ENCODE results near the gene MPPED1.

MPPED1 gene

GRCh38 chr22:43441216-43441615 lies 29.4 kb downstream of the MPPED1 start:
- Histone ChIP-seq H2AFZ (ENCODE audit: low read length) (no peak overlapping the region), H3K9me2 (replicated peaks; ENCODE audit: low read depth, low read length) (no peaks in the 10 kb centered on the region), H4K20me1 (ENCODE audit: insufficient read depth, low read length, poor library complexity, severe bottlenecking) (no peaks in the 10 kb centered on the region), H3F3A (ENCODE audit: low read depth) (no peaks in the 10 kb centered on the region), H3K4me2 (ENCODE audit: low read depth, low read length, poor library complexity, severe bottlenecking) (no peak overlapping the region), H3K9ac (ENCODE audit: low read depth, low read length, poor library complexity, severe bottlenecking) (no peak overlapping the region), H3K4me1 (ENCODE audit: insufficient read depth, low read length, poor library complexity, severe bottlenecking) (no peaks in the 10 kb centered on the region), H3K4me3 (ENCODE audit: low read length, poor library complexity, severe bottlenecking) (no peak overlapping the region), H3K79me2 (ENCODE audit: insufficient read depth, low read length) (no peaks in the 10 kb centered on the region), H3K36me3 (ENCODE audit: insufficient read depth, low read length) (no peaks in the 10 kb centered on the region), H3K9me3 (ENCODE audit: insufficient read depth, low read depth, low read length) (no peaks in the 10 kb centered on the region), H3K27me3 (ENCODE audit: insufficient read depth, low read length, poor library complexity, severe bottlenecking) (no peaks in the 10 kb centered on the region)
- TF ChIP-seq CTCF (conservative IDR thresholded peaks at IDR 0.05; ENCODE audit: low read length) (no peak), EZH2phosphoT487 (IDR thresholded peaks at IDR 0.05; ENCODE audit: borderline replicate concordance) (no peak)

GRCh38 chr22:43441751-43442150 lies 29.9 kb downstream of the MPPED1 start:
- no peak overlapping the region for H2AFZ ChIP-seq (ENCODE audit: low read length)
- H3K4me1 ChIP-seq (ENCODE audit: insufficient read depth, low read length, poor library complexity, severe bottlenecking), result no peaks in the 10 kb centered on the region
- no peaks in the 10 kb centered on the region for H3K36me3 ChIP-seq (ENCODE audit: insufficient read depth, low read length)
- no peaks in the 10 kb centered on the region for H3K9me2 ChIP-seq (replicated peaks; ENCODE audit: low read depth, low read length)
- H3K9ac ChIP-seq (ENCODE audit: low read depth, low read length, poor library complexity, severe bottlenecking), result no peak overlapping the region
- no peak for TF ChIP-seq CTCF (conservative IDR thresholded peaks at IDR 0.05; ENCODE audit: low read length)
- no peak for TF ChIP-seq EZH2phosphoT487 (IDR thresholded peaks at IDR 0.05; ENCODE audit: borderline replicate concordance)
- no peak overlapping the region for H3K4me2 ChIP-seq (ENCODE audit: low read depth, low read length, poor library complexity, severe bottlenecking)
- H3F3A ChIP-seq (ENCODE audit: low read depth), result no peaks in the 10 kb centered on the region
- no peak overlapping the region for H3K4me3 ChIP-seq (ENCODE audit: low read length, poor library complexity, severe bottlenecking)
- no peaks in the 10 kb centered on the region for H3K27me3 ChIP-seq (ENCODE audit: insufficient read depth, low read length, poor library complexity, severe bottlenecking)
- H3K79me2 ChIP-seq (ENCODE audit: insufficient read depth, low read length), result no peaks in the 10 kb centered on the region
- no peaks in the 10 kb centered on the region for H3K9me3 ChIP-seq (ENCODE audit: insufficient read depth, low read depth, low read length)
- H4K20me1 ChIP-seq (ENCODE audit: insufficient read depth, low read length, poor library complexity, severe bottlenecking), result no peaks in the 10 kb centered on the region

GRCh38 chr22:43442386-43443151 lies 30.8 kb downstream of the MPPED1 start:
- no peaks in the 10 kb centered on the region for H3F3A ChIP-seq (ENCODE audit: low read depth)
- no peaks in the 10 kb centered on the region for H3K36me3 ChIP-seq (ENCODE audit: insufficient read depth, low read length)
- TF ChIP-seq EZH2phosphoT487 (IDR thresholded peaks at IDR 0.05; ENCODE audit: borderline replicate concordance) (no peak), CTCF (conservative IDR thresholded peaks at IDR 0.05; ENCODE audit: low read length) (no peak)
- no peaks in the 10 kb centered on the region for H3K9me3 ChIP-seq (ENCODE audit: insufficient read depth, low read depth, low read length)
- H3K9ac ChIP-seq (ENCODE audit: low read depth, low read length, poor library complexity, severe bottlenecking), result no peak overlapping the region
- no peaks in the 10 kb centered on the region for H3K9me2 ChIP-seq (replicated peaks; ENCODE audit: low read depth, low read length)
- no peak overlapping the region for H3K4me2 ChIP-seq (ENCODE audit: low read depth, low read length, poor library complexity, severe bottlenecking)
- H3K4me3 ChIP-seq (ENCODE audit: low read length, poor library complexity, severe bottlenecking), result no peak overlapping the region
- H2AFZ ChIP-seq (ENCODE audit: low read length), result no peak overlapping the region
- H3K4me1 ChIP-seq (ENCODE audit: insufficient read depth, low read length, poor library complexity, severe bottlenecking), result no peaks in the 10 kb centered on the region
- H3K27me3 ChIP-seq (ENCODE audit: insufficient read depth, low read length, poor library complexity, severe bottlenecking), result no peaks in the 10 kb centered on the region
- no peaks in the 10 kb centered on the region for H3K79me2 ChIP-seq (ENCODE audit: insufficient read depth, low read length)
- H4K20me1 ChIP-seq (ENCODE audit: insufficient read depth, low read length, poor library complexity, severe bottlenecking), result no peaks in the 10 kb centered on the region

Data from Loucy (cell line).